Left renal pelvis (tissue), 4 donors: Measurements from ENCODE around the gene EBP. TPM values are rescaled to one million over a fixed set of nuclear protein-coding genes. Genes with fewer than 3 reads are reported as not detected.

Experiments
- DNase-seq, 4 donors: peaks; one replicate each; pipeline ENCODE4 v3.0.0-alpha.2; 2013; ENCODE audit warnings: low read depth in 4 of 4, low spot score in 3 of 4
- polyA plus RNA-seq, 4 donors: library from polyadenylated mRNA; unstranded; fragments of 120-200 nt; gene quantifications; one replicate each; pipeline ENCODE4 v1.2.1, GENCODE V29; 2013; ENCODE audit not compliant: insufficient read length in 4 of 4

Gene EBP
- polyA plus RNA-seq, result 10 to 100 TPM; 33.8 to 76.9 (median 69.0) TPM

DNA sequence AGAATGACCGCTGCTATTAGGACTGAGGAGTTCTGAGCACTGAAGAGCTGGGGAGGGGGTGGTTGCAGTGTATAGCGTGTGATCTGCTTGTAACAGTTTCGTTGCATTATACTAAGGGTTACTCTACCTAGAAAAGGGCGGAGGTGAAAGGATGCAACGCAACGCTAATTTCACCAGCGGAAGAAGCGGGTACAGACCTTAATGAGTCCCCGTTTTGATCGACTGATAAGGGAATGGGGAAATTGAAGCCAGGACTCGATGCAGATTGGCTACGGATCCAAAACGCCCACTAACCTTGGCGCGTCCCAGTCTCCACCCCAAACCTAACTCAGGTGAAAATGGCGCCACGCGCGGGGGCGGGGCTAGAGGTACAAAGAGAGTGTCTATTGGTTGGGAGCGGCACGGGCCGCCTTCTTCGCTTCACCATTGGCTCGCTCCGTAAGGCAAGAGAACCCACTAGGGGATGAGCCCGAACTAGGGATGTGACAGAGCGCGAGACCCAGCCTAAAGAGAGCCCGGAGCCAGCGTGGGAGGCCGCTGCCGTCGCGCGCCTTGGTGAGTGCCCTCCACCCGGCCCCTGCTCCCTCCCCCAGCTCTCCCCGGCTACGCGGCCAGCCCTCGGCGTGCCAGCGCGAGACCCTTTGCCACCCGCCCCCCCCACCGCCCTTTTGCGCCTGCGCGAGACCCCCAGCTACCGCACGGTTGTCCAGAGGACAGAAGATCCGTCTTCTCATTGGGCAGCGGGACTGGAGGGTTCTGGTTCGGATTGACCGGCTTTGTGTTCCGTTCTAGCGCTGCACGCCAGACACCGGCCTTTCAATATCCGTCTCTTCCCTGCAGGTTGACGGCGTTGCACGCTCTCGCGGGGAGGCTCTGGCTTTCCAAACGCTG is at the start of gene EBP:
Gene EBP, plus strand, starts transcription at position 456 of the 891 bp plus-strand sequence. CDS start 1,964 bp downstream, outside the sequence.
- peak; percentile 60 to 77 (median 70) for DNase-seq

DNA sequence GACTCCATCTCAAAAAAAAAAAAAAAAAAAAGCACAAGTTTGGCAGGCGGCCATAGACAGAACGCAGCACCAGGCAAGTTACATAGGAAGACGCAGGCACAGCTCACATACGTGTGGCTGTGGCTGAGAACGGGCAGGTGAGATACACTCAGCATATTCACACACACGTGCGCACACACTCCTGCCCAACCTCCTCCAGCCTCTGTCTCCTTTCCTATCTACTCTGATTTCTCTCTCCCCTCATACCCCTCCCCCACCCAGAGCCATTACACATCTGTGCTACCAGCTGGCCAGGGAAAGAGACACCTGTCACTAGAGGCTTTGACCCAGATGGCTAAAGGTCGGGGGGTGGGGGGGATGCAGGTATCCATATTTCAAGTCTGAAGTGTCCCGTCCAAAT is 49.4 kb upstream of the EBP start:
- DNase-seq, result no peak

DNA sequence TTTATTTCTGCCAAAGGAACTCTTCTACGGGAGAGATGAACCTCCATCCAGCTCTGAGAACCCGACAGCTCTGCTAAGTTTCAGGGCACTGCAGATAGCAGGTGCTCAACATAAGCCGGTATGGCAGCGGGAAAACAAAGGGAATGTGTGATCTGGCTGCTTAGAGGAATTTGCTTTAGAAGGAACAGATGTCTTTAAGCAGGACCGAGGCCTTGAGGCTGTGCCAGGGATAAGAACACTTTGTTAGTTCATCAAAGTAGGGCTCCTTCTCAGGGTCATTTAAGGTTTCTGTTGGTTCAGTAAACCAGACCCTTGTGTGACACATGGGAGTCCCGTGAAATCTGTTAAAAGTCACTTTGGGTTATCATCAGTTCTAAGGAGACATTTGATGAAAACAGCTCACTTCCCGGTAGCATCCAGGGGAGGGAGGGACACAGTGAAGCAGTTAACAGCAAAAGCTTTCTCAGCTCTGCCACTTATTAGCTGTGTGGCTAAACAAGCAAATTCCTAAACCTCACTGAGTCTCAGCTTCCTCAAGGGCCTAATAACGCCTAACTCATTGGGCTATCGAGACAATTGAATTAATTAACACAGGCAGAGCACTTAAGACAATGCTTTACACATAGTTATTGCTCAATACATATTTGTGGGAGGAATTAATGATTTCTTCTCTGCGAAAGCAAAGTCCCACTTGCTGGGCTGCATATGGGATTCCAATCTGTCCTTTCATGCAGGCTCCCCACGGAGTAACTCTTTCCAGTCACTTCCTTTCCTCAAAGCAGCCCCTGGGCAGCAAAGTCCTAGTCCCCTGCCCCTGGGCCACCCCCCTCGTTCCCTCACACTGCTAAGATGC is 48.5 kb upstream of the EBP start:
- DNase-seq, result no peak

DNA sequence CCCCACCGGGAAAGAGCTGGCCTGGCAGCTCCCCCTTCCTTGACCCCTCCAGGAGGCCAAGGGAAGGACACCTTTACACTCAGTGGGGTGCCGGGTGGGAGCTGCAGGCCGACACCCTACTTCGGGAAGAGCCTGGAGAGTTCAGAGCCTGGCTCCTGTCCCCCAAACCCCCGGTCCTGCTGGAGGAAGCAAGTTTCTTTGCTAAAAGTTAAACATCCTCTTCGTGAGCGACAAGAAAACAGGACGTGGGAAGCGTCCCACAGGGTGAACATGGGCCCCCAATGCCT is 48.0 kb upstream of the EBP start:
- DNase-seq, result no peak

DNA sequence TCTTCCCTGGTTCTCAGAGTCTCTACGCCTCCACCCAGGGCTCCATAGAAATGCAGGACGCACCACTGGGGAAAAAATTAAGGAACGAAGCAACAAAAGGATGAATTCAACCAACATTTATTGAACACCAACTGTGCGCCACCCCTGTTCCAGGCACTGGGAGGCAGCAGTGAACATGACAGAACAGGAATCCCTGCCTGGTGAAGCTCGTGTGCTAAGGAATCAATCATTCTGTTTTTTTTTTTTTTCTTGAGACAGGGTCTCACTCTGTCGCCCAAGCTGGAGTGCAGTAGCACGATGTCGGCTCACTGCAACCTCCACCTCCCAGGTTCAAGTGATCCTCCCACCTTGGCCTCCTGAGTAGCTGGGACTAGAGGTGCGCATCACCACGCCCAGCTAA is 47.5 kb upstream of the EBP start:
- DNase-seq, result no peak

DNA sequence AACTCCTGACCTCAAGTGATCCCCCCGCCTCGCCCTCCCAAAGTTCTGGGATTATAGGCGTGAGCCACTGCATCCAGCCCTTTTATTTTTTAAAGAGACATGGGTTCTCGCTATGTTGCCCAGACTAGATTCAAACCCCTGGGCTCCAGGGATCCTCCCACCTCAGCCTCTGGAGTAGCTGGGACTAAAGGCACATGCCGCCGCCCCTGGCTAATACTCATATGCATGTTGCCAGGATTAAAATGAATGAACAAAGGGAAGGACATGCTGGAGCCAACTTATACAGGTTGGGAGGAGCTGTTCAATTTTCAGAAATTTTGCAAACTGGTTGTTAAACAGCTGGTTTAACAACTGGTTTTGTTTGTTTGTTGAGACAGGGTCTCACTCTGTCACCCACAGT is 47.0 kb upstream of the EBP start:
- no peak for DNase-seq

DNA sequence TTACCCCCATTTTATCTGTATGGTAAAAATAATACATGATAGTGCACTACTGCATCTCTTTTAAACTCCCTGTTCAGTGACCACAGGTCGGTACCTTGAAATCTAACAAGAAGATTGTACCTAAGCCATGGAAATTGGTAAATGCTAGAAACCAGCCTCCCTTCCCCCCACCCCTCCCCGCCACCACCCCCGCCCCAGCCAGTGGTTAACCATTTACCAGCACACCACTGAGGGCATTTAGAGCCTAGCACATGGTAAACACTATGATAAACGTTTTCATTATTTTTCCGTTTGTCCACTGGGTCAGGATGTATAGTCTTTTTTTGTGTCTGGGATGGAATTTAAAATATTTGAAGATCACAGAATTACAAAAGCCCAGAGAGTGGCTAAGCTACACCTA is 46.3 kb upstream of the EBP start:
- DNase-seq, result no peak

DNA sequence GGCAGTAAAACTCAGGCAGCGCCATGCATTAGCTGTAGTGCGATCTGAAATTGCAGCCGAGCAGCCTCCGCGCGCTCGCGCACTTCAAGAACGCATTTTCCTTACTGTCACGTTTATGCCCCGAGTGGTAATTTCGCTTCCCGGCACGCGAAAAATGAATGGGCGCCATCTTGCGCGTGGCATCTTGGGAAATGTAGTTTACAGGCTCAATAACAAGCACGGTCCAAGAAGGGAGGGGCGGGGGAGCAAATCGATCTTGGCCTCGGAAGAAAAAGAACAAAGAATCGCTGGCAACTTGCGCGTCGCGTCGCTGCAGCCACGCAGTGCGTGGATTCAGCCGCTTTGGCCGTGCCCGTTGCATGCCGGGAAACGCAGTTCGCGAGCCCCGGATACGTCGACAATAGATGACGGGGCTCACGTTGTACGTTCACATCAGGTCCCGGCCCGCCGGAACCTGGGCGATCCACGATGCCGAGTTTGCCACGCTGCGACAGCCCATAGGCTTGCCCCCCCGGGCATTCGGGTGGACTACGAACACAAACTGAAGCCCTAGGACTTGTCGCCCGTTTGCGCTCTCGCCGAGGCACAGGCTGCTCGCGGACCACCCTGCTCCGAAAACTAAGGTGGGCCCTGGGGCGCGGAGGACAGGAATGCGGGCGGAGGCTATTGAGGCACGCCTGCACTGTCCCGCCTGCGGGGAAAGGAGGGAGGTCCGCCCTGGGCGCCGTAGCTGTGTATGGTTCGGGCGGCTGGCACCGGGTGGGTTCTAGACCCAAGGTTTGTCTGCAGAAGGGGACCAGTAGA is 45.6 kb upstream of the EBP start, which contains the start of gene FTSJ1:
Gene FTSJ1, plus strand, starts transcription at position 426 of the 804 bp plus-strand sequence. CDS start 1,849 bp downstream, outside the sequence.
- peak; percentile 52 to 58 (median 56) for DNase-seq

DNA sequence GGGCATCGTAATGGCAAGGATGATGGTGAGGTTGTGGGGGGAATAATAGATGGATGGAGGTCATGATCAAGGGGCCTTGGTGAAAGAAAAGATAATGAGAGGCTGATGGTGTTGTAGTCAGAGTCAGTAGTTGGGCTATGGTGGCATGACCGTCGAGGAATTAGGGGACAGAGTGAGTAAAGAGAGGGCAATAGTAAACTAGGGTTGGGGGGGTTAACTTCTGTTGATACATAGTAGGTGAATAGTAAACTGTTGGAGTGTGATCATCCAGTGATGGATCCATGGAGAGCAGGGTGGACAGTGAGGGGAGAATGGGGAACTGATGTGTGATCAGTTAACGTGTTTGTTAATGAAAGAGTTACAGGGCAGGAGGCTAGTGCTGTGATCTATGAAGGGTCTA is 44.7 kb upstream of the EBP start:
- DNase-seq, result no peak

DNA sequence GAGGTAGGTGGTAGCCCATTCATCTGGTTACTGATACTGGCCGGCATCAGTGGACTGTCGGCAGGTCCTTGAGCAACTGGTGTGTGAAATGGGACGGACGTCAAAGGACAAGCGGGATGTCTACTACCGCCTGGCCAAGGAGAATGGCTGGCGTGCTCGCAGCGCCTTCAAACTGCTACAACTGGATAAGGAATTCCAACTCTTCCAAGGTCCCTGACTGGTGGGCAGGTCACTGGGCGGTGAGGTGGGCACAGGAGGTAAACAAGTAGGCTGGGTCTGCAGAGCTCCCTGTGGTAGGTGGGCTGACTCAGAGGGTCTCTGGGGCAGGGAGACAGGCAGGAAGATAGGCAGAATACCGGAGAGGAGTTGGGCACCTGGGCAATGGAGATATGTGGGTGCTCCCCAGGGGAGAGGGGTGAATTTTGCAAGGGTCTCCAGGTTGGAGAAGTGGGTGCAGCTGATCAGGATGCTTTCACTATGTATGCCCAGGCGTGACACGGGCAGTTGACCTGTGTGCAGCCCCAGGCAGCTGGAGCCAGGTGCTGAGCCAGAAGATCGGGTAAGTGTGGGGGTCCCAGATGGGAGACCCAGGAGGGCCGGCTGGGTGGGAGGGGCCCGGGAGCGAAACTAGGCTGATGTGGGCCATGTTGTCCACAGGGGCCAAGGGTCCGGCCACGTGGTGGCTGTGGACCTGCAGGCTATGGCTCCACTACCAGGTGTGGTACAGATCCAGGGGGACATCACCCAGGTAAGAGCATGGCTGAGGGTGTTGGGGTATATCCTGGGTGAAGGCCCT is 43.5 kb upstream of the EBP start:
- no peak for DNase-seq

DNA sequence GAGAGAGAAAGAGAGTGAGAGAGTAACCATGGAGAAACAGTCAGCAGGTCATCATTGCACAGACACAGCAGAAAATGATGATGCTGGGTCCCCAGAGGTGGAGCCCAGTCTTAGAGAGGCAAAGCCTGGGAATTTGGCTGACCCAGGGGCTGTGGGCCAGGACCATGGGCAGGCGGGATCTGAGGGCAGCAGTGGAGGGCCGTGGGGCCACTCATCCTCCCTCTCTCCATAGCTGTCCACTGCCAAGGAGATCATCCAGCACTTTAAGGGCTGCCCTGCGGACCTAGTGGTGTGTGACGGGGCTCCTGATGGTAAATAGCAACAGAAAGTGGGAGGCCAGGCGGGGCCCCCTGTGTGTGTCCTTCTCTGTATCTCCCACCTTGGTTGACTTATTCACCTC is 42.8 kb upstream of the EBP start:
- no peak for DNase-seq

DNA sequence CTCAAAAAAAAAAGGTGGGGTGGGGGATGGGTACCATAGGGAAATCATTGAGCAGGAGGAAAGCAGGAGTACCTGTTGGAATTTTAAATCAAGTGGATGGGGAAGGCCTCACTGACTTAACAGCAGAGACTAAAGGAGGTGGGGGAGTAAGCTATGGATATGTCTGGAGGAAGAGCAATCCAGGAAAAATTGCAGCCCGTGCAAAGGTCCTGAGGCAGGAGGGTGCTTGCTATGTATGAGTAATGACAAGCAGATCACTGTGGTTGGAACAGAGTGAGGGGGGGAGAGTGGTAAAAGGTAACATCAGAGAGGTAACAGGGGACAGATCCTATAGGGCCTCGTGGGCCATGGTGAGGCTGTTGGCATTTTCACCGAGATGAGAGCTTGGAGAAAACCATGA is 41.5 kb upstream of the EBP start:
- no peak for DNase-seq

DNA sequence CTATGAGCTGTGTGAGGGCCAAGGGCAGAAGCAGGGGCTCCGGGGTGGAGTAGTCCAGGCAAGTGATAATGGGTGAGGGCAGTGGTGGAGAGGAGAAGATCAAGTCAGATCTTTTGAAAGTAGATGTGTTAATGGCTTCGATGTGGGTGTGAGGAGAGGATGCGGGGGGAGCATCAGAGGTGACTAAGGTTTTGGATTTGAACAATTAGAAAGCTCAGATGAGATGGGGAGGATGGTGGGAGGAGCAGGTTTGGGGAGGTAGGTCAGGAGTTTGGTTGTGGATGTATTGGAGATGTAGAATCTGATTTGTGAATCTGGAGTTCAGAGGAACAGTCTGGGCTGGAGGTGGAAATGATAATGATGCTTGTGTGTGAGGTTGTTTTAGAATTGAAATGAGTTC is 41.0 kb upstream of the EBP start:
- no peak for DNase-seq

DNA sequence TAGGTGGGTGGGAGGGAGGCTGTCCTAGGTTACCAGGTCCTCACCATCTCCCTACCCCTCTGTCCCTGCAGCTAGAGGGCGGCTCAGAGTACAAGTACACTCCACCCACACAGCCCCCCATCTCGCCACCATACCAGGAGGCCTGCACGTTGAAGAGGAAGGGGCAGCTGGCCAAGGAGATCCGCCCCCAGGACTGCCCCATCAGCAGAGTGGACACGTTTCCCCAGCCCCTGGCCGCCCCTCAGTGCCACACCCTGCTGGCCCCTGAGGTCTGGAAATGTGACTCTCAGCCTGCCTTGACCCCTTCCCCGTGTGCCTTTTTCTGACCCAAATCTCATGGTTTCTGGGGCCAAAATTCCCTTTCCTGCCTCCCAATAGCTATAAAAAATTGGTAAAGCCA is 39.1 kb upstream of the EBP start:
- no peak for DNase-seq

DNA sequence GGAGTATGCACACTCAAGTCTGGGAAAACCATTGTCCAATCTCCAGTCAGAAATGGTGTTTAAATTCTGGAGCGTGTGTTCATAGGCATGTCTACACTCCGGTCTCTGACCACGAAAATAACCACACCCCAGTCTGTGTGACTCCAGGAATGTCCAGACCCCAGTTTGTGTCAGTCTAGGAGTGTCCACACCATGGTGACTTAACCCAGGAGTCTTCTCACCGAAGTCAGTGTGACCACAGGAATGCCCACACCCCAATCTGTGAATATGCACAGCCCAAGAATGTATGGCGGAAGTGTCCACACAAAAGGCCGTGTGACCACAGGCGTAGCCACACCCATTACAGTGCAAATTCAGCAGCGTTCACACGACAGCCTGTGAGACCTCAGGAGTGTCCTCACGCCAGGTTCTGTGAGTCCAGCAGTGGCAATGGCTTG is 34.2 kb upstream of the EBP start:
- DNase-seq, result no peak

DNA sequence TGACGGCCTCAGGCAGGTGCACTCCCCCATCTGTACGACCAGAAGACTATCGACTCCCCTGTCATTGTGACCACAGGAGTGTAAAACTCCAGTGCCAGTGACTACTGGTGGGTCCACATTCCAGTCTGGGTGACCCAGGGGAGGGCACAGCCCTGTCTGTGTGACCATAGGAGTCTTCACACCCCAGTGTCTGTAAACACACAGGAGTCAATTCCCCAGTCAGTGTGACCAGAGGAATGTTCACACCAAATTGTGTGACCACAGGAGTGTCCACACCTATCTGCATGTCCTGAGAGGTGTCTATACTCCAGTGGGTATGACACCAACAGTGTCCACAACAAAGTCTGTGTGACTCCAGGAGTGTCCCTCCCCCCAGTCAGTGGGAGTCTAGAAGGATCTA is 33.6 kb upstream of the EBP start:
- no peak for DNase-seq

DNA sequence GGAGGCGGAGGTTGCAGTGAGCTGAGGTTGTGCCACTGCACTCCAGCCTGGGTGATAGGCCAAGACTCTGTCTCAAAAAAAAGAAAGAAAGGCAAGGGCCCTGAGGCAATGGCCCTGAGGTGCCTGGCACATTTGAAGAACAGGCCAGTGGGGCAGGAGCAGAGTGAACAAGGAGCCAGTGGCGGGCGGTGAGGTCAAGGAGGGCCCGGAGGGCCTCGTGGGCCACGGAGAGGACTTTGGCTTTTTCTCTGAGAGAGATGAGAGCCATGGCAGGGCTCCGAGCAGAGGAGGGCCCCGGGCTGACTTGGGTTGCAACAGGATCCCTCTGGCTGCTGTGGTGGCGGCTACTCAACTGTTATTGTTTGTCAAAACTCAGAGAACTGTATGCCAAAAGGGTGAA is 32.3 kb upstream of the EBP start:
- no peak for DNase-seq

DNA sequence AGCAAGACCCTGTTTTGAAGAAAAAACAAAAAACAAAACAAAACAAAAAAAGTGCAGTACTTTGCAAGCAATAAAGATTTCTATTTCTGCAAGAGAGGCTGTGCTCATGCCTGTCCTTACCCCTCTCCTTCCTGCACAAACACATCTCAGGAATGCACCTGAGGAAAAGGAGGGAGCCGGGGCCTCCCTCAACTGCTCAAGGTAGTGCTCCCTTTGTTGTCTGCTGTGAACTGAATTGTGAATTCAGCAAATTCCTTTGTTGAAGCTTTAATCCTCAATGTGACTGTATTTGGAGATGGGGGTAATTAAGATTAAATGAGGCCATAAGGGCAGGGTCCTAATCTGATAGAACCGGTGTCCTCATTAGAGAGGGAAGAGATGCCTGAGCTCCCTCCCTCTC is 31.7 kb upstream of the EBP start:
- DNase-seq, result no peak

DNA sequence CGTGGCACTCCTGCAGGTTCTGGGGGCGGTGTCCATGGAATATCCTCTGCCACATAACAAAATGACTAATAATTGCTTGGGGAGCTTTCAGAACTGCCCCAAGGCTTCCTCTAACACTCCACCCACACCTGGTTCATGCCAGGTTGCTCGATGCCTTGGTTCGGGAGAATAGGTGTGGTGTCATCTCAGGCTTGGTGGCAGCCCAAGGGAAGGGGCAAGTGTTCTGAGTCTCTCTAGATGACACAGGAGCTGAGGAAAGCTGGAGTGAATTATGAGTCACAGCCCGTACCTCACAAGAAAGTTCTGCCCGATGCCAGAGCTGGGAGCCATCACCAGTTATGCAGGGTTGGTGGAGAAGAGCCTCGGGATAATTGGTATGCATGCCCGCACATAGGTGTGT is 30.9 kb upstream of the EBP start:
- no peak for DNase-seq

DNA sequence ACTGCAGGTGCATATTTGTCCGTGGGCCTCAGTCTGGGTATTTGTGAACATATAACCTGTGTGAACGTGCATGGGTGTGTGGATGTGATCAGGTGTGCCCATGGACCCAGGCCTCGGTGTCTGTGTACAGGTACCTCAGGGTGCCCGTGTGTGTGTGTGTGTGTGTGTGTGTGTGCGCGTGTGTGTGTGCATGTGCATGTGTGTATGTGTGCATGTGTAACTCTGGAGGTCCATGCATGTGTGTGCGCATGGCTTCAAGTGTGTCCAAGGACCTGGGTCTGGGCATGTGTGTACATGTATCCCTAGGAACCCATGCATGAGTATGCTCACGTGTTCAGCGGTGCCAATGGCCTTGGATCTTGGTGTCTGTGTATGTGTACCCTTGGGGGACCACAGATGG is 29.8 kb upstream of the EBP start:
- no peak for DNase-seq
